ENCODE measurements around the gene CCR6.

- no peak for TF ChIP-seq CTCF (IDR thresholded peaks at IDR 0.05; ENCODE audit: low read depth, low read length)
- TF ChIP-seq EZH2phosphoT487 (IDR thresholded peaks at IDR 0.05; ENCODE audit: low read depth), result no peak
Measured at GRCh38 chr6:167100241-167100674, 22.6 kb upstream of the CCR6 start.
